Smooth muscle cell of trachea (primary cell): Measurements from ENCODE around the gene MAB21L4. TPM values are rescaled to one million over a fixed set of nuclear protein-coding genes. Genes with fewer than 3 reads are reported as not detected.

Source experiments
- total RNA-seq: library from RNA; depleted of rRNA; stranded (reverse); fragments of >200 nt; gene quantifications from 2 replicates; pipeline ENCODE4 v1.2.1, GENCODE V29; 2014

Gene MAB21L4
- total RNA-seq: not detected in 2 replicates

GRCh38 chr2:240895656-240896388, at the start of gene MAB21L4:
Gene MAB21L4, minus strand, starts transcription at chr2:240896156. Its CDS starts 159 bp downstream, at chr2:240895997.

GRCh38 chr2:240906141-240906910, 10.4 kb upstream of the MAB21L4 start, which contains the start of gene CROCC2:
Gene CROCC2, plus strand, starts transcription at chr2:240906336. Its CDS starts 178 bp downstream, at chr2:240906514.

GRCh38 chr2:240868286-240869108, 27.5 kb downstream of the MAB21L4 start, which contains the start of gene AGXT:
Gene AGXT, plus strand, starts transcription at chr2:240868824. Its CDS starts 42 bp downstream, at chr2:240868866.

Other genes with a start within 250 kb of the MAB21L4 start
- gene AQP12B, start 213.3 kb downstream of the MAB21L4 start, total RNA-seq: 0.17 TPM in 1 of 2 replicates, not detected in the other
- not detected in 2 replicates for gene AQP12A, start 204.3 kb downstream of the MAB21L4 start, total RNA-seq
- gene KIF1A, start 75.9 kb downstream of the MAB21L4 start, total RNA-seq: not detected in 2 replicates
- gene AGXT, start 27.3 kb downstream of the MAB21L4 start, total RNA-seq: not detected in 2 replicates
- gene CROCC2, start 10.2 kb upstream of the MAB21L4 start, total RNA-seq: 0.50 and 1.0 TPM in 2 replicates
- gene SNED1, start 102.5 kb upstream of the MAB21L4 start, total RNA-seq: 52.9 and 124 TPM in 2 replicates
- 32.1 and 43.5 TPM in 2 replicates for gene MTERF4, start 206.1 kb upstream of the MAB21L4 start, total RNA-seq